B cell (primary cell): ENCODE results near the gene DOK5. TPM values are rescaled to one million over a fixed set of nuclear protein-coding genes. Genes with fewer than 3 reads are reported as not detected.

ENCODE experiments used
- ATAC-seq: fragments of 200-7000 bp; cut with Tn5 transposase; one replicate; pipeline ENCODE4 v1.10.0; 2021; ENCODE audit warnings: low read depth, mild to moderate bottlenecking, moderate number of reproducible peaks, moderate library complexity
- CTCF ChIA-PET: fragments of 350-600 bp; sonication (Branson Sonifier 250); formaldehyde crosslinking; loops from one replicate; lab custom pipeline; 2021; ENCODE audit warnings: antibody characterized with exemption, inconsistent platforms; lab: Charles Lee
- POLR2A ChIA-PET: fragments of 350-600 bp; sonication (Branson Sonifier 250); formaldehyde crosslinking; loops from one replicate; lab custom pipeline; 2021; ENCODE audit warnings: antibody characterized with exemption; lab: Charles Lee
- DNase-seq: peaks from one replicate; pipeline ENCODE4 v3.0.0; 2013
- H2AFZ ChIP-seq: 2 replicates; pipeline ENCODE4 v1.6.1; 2012; ENCODE audit warnings: mild to moderate bottlenecking, low read depth, low read length; ENCODE audit not compliant: insufficient read depth, poor library complexity, severe bottlenecking
- H3K27ac ChIP-seq, 2 donors: 1 replicate in 1 of 2; 2 replicates in 1 of 2; pipeline ENCODE4 v1.5.1; 2012 to 2013; ENCODE audit warnings: low read length in 2 of 2, mild to moderate bottlenecking in 2 of 2, moderate library complexity in 1 of 2
- H3K27me3 ChIP-seq, 4 experiments: fragments of 200-600 bp in 1 of 4; sonication (generic) in 1 of 4; replicated peaks in 1 of 4; 1 replicate in 2 of 4; 2 replicates in 2 of 4; pipeline versions ENCODE4 v1.6.1 to v1.7.0; 2013 to 2016; ENCODE audit warnings: low read length in 3 of 4, mild to moderate bottlenecking in 2 of 4, mixed read lengths in 1 of 4, moderate library complexity in 1 of 4; ENCODE audit not compliant: insufficient read depth in 4 of 4, control insufficient read depth in 3 of 4; ENCODE audit errors: control extremely low read depth in 1 of 4
- H3K36me3 ChIP-seq, 2 experiments: replicated peaks in 1 of 2; 1 replicate in 1 of 2; 2 replicates in 1 of 2; pipeline versions ENCODE4 v1.6.1 to v1.7.1; 2013; ENCODE audit warnings: low read length in 1 of 2; ENCODE audit not compliant: insufficient read depth in 2 of 2, control insufficient read depth in 1 of 2; ENCODE audit errors: control extremely low read depth in 1 of 2, extremely low read depth in 1 of 2
- H3K4me1 ChIP-seq, 2 donors: fragments of 200-600 bp in 1 of 2; sonication (generic) in 1 of 2; 1 replicate in 1 of 2; 2 replicates in 1 of 2; pipeline versions ENCODE4 v1.5.1 to v1.6.1; 2013 to 2017; ENCODE audit warnings: low read length in 2 of 2; ENCODE audit not compliant: control insufficient read depth in 2 of 2, insufficient read depth in 2 of 2
- H3K4me2 ChIP-seq: replicated peaks from 2 replicates; pipeline ENCODE3; 2012; ENCODE audit warnings: mild to moderate bottlenecking, low read depth, low read length; ENCODE audit not compliant: poor library complexity, severe bottlenecking
- H3K4me3 ChIP-seq, 5 experiments: fragments of 200-600 bp in 1 of 5; sonication (generic) in 1 of 5; 1 replicate in 3 of 5; 2 replicates in 2 of 5; pipeline versions ENCODE4 v1.5.1 to v1.7.0; 2011 to 2016; ENCODE audit warnings: low read length in 4 of 5, mild to moderate bottlenecking in 4 of 5, low read depth in 2 of 5, control low read depth in 1 of 5, moderate library complexity in 1 of 5; ENCODE audit not compliant: insufficient read depth in 1 of 5; ENCODE audit errors: control extremely low read depth in 1 of 5, extremely low read depth in 1 of 5
- H3K79me2 ChIP-seq: fragments of 200-600 bp; sonication (generic); one replicate; pipeline ENCODE4 v1.6.0; 2016; ENCODE audit warnings: low read length; ENCODE audit not compliant: control insufficient read depth, insufficient read depth
- H3K9ac ChIP-seq: fragments of 200-600 bp; sonication (generic); 2 replicates; pipeline ENCODE4 v1.6.1; 2017; ENCODE audit warnings: mild to moderate bottlenecking, low read length, moderate library complexity
- H3K9me3 ChIP-seq, 3 donors: one replicate each; pipeline versions ENCODE4 v1.6.1 to v1.7.1; 2013; ENCODE audit warnings: low read length in 2 of 3; ENCODE audit not compliant: control insufficient read depth in 2 of 3, insufficient read depth in 1 of 3; ENCODE audit errors: control extremely low read depth in 1 of 3
- H4K20me1 ChIP-seq: 2 replicates; pipeline ENCODE4 v1.6.0; 2012; ENCODE audit warnings: mild to moderate bottlenecking, low read length; ENCODE audit not compliant: insufficient read depth, control insufficient read depth, poor library complexity, severe bottlenecking
- H3K27ac Mint-ChIP-seq: one replicate; pipeline ENCODE4 v1.8.0; 2021; ENCODE audit warnings: mixed read lengths
- H3K27me3 Mint-ChIP-seq: one replicate; pipeline ENCODE4 v1.8.0; 2021; ENCODE audit warnings: mixed read lengths
- H3K4me1 Mint-ChIP-seq: one replicate; pipeline ENCODE4 v1.8.0; 2021; ENCODE audit warnings: mixed read lengths
- H3K4me3 Mint-ChIP-seq: one replicate; pipeline ENCODE4 v1.8.0; 2021; ENCODE audit warnings: mixed read lengths
- H3K9me3 Mint-ChIP-seq: one replicate; pipeline ENCODE4 v1.8.0; 2022; ENCODE audit warnings: mixed read lengths; ENCODE audit not compliant: insufficient read depth
- CTCF ChIP-seq: fragments of 200-600 bp; IDR thresholded peaks from one replicate; pipeline ENCODE4 v1.8.0; 2022; ENCODE audit warnings: antibody characterized with exemption, mild to moderate bottlenecking
- EZH2 ChIP-seq: IDR thresholded peaks from 2 replicates; pipeline ENCODE4 v1.6.1; 2012; ENCODE audit warnings: borderline replicate concordance, low read depth, mild to moderate bottlenecking, moderate library complexity, low read length; ENCODE audit not compliant: insufficient read depth, poor library complexity, severe bottlenecking
- WGBS: methylation state at CpG from one replicate; pipeline ENCODE4 v1.1.5; 2013; ENCODE audit warnings: missing lambda C conversion rate; ENCODE audit not compliant: insufficient coverage; 5-methylcytosine and 5-hydroxymethylcytosine counted together
- intact Hi-C: fragments of 100-400 bp; cut with micrococcal nuclease; formaldehyde crosslinking; loops from one replicate; pipeline ENCODE4 v1.10.0; 2022
- polyA plus RNA-seq: library from polyadenylated mRNA; depleted of rRNA; stranded (reverse); fragments of >200 nt; gene quantifications from 2 replicates; pipeline ENCODE4 v1.2.3, GENCODE V29; 2012
- total RNA-seq, 2 donors: library from RNA; stranded (reverse); fragments of 120-200 nt in 1 of 2; gene quantifications; 1 replicate in 1 of 2; 2 replicates in 1 of 2; pipeline versions ENCODE4 v1.2.3 to v1.2.4, GENCODE V29; 2013 to 2022

Gene DOK5
- total and polyA plus RNA-seq, 2 donors (not counting 1 experiment from before 2014, with no cell fraction given): not detected

DNA sequence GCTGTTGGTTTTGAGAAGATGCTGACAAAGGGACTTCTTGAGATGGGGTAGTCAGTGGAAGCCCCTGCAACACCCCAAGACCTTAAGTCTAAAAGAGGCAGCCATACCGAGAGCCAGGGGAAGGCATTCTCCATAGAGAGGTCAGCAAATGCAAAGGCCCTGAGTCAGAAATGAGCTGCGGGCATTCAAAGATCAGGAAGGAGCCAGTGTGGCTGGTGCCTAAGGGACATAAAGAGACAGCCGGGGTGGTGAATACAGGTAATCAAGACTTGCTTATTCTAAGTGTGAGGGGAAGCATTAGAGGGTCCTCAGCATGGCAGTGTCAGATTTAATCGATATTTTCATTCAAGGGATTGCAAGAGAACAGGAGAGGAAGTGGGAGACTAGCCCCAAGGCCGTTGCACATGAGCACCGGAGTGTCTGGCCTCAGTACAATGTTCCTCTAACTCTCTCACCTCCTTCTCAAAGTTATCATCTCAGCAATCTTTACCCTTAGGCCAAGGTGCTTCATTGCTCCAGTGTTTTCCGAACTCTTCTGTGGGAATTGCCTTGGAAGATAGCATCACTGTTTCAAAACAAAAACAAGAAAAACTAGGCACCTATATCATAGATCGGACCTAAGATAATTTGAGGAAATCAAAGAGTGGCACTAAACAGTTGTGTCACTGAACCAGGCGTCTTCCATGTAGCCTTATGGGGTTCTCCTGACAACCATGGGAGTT is 173.2 kb downstream of the DOK5 start:
- intact Hi-C loops: loop anchor here (5.0 kb wide), 1 partner anchor 451 kb away; no protein-coding TSS in a partner anchor
- ChIA-PET CTCF (interaction anchor here (1.1 to 3.2 kb wide), 12 partner anchors 10 to 558 kb away, joined by 3 to 16 read pairs (median 5); no protein-coding TSS in a partner anchor), POLR2A (no interaction called here)
- no peak for ATAC-seq
- Histone ChIP-seq H3K9ac (no peak overlapping the region), H3K9me3 (no peaks in the 10 kb centered on the region), H3K79me2 (no peaks in the 10 kb centered on the region), H2AFZ (no peak overlapping the region), H3K27me3 (no peaks in the 10 kb centered on the region), H3K4me3 (no peak overlapping the region), H3K36me3 (no peaks in the 10 kb centered on the region), H4K20me1 (no peaks in the 10 kb centered on the region), H3K27ac (no peak overlapping the region), H3K4me2 (no peak overlapping the region), H3K4me1 (no peaks in the 10 kb centered on the region)
- H3K4me3 Mint-ChIP-seq: no peak overlapping the region
- 93% methylated on average over 3 of the region's 9 CpGs for WGBS
- no peaks in the 10 kb centered on the region for H3K9me3 Mint-ChIP-seq
- no peak overlapping the region for H3K27ac Mint-ChIP-seq
- TF ChIP-seq EZH2 (no peak), CTCF (no peak)
- H3K27me3 Mint-ChIP-seq: peaks cover 8% of the 10 kb centered on the region
- no peak for DNase-seq
- H3K4me1 Mint-ChIP-seq: no peaks in the 10 kb centered on the region

DNA sequence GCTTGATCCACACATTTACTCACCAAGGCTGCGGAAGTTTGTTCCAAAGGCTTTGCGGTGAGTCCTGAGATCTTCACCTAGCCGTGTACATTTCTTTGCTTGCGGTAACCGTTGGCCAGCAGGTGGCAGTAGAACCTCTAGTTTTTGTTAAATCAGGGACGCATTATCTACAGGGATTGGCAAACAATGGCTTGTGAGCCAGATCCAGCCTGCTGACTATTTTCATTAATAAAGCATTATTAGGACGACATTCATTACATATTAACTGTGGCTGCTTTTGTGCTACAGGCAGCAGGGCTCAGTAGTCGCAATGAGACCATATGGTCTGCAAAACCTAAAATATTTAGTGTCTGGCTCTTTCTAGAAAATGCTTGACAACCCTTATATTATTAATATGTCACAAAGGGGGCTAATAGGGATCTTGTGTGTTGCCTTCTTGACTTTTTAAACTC is 174.1 kb downstream of the DOK5 start:
- WGBS: 15% methylated on average over 6 of the region's 8 CpGs
- H3K27ac ChIP-seq: no peak overlapping the region
- no peaks in the 10 kb centered on the region for H3K9me3 ChIP-seq
- Mint-ChIP-seq H3K27me3 (peaks cover 12% of the 10 kb centered on the region), H3K9me3 (no peaks in the 10 kb centered on the region), H3K4me1 (no peaks in the 10 kb centered on the region), H3K4me3 (no peak overlapping the region), H3K27ac (no peak overlapping the region)
- H3K79me2 ChIP-seq: no peaks in the 10 kb centered on the region
- H4K20me1 ChIP-seq: no peaks in the 10 kb centered on the region
- no peak overlapping the region for H3K4me3 ChIP-seq
- no peak overlapping the region for H3K9ac ChIP-seq
- intact Hi-C loops: loop anchor here (5.0 kb wide), 1 partner anchor 452 kb away; no protein-coding TSS in a partner anchor
- no peaks in the 10 kb centered on the region for H3K27me3 ChIP-seq
- no peaks in the 10 kb centered on the region for H3K4me1 ChIP-seq
- ChIA-PET CTCF (interaction anchor here (1.0 to 1.5 kb wide), 2 partner anchors 14 to 32 kb away, joined by 3 read pairs; no protein-coding TSS in a partner anchor), POLR2A (no interaction called here)
- no peaks in the 10 kb centered on the region for H3K36me3 ChIP-seq
- H2AFZ ChIP-seq: no peak overlapping the region
- TF ChIP-seq CTCF: peak; percentile 89
- TF ChIP-seq EZH2: no peak
- DNase-seq (peak; percentile 61), ATAC-seq (no peak)
- H3K4me2 ChIP-seq: no peak overlapping the region
